Endothelial cell of umbilical vein (primary cell): ENCODE data around the gene METTL21C. TPM values are rescaled to one million over a fixed set of nuclear protein-coding genes. Genes with fewer than 3 reads are reported as not detected.

ENCODE experiments used
- BruUV-seq: library from RNA; stranded (reverse); fragments of 400-500 nt; replicated peaks from 2 replicates; lab custom pipeline; 2021; lab: Mats Ljungman, UMichigan
- CTCF ChIA-PET: fragments of 300-600, 350-600 bp; sonication (Branson Sonifier 250); formaldehyde crosslinking; loops from one replicate; lab custom pipeline; 2021; ENCODE audit warnings: antibody characterized with exemption, inconsistent platforms; lab: Charles Lee
- POLR2A ChIA-PET: fragments of 300-600, 350-600 bp; sonication (Branson Sonifier 250); formaldehyde crosslinking; loops from one replicate; lab custom pipeline; 2021; ENCODE audit warnings: antibody characterized with exemption, inconsistent platforms; lab: Charles Lee
- DNase-seq: peaks from one replicate; pipeline ENCODE4 v3.0.0-alpha.2; 2011; ENCODE audit warnings: low read depth, low spot score
- FAIRE-seq: peaks from 2 replicates; lab custom pipeline; 2011; peaks lifted over from hg19 to GRCh38; lab: Jason Lieb, UNC
- H2AFZ ChIP-seq: 2 replicates; pipeline ENCODE4 v1.6.0; 2012; ENCODE audit warnings: low read depth, low read length, control low read depth, inconsistent platforms
- H3K27ac ChIP-seq: 2 replicates; pipeline ENCODE4 v1.5.1; 2011; ENCODE audit warnings: low read depth, mild to moderate bottlenecking, control low read depth, low read length, moderate library complexity; ENCODE audit not compliant: insufficient read depth
- H3K27me3 ChIP-seq, 2 experiments: 2 replicates each; pipeline versions ENCODE4 v1.6.0 to v1.6.1; 2011; ENCODE audit warnings: low read length in 2 of 2, mixed read lengths in 1 of 2; ENCODE audit not compliant: control insufficient read depth in 2 of 2, insufficient read depth in 2 of 2
- H3K36me3 ChIP-seq, 2 experiments: 2 replicates in 1 of 2; 3 replicates in 1 of 2; pipeline ENCODE4 v1.5.1; 2011; ENCODE audit warnings: low read length in 2 of 2, mild to moderate bottlenecking in 1 of 2, moderate library complexity in 1 of 2; ENCODE audit not compliant: control insufficient read depth in 2 of 2, insufficient read depth in 2 of 2; ENCODE audit errors: extremely low read depth in 1 of 2
- H3K4me1 ChIP-seq: 3 replicates; pipeline ENCODE4 v1.5.1; 2011; ENCODE audit warnings: mild to moderate bottlenecking, low read length; ENCODE audit not compliant: control insufficient read depth, insufficient read depth; ENCODE audit errors: extremely low read depth
- H3K4me2 ChIP-seq: 2 replicates; pipeline ENCODE4 v1.6.1; 2011; ENCODE audit warnings: low read length, control low read depth, mixed read lengths; ENCODE audit not compliant: insufficient read depth
- H3K4me3 ChIP-seq, 3 experiments: fragments of 200-600 bp in 1 of 3; sonication (generic), shearing (Covaris generic) in 1 of 3; replicated peaks in 1 of 3; 2 replicates each; pipeline ENCODE4 v1.5.1; 2011 to 2016; ENCODE audit warnings: control low read depth in 3 of 3, low read length in 3 of 3, mild to moderate bottlenecking in 2 of 3, inconsistent platforms in 1 of 3, low read depth in 1 of 3, moderate library complexity in 1 of 3; ENCODE audit not compliant: insufficient read depth in 1 of 3
- H3K79me2 ChIP-seq: 2 replicates; pipeline ENCODE4 v1.6.0; 2012; ENCODE audit warnings: low read length, inconsistent platforms; ENCODE audit not compliant: control insufficient read depth, insufficient read depth
- H3K9ac ChIP-seq: replicated peaks from 2 replicates; pipeline ENCODE3; 2011; ENCODE audit warnings: low read length, control low read depth; ENCODE audit not compliant: insufficient read depth; ENCODE audit errors: extremely low read depth
- H3K9me1 ChIP-seq: replicated peaks from 3 replicates; pipeline ENCODE4 v1.6.0; 2011; ENCODE audit warnings: mild to moderate bottlenecking, low read length; ENCODE audit not compliant: control insufficient read depth, insufficient read depth; ENCODE audit errors: extremely low read depth
- H3K9me3 ChIP-seq: replicated peaks from 2 replicates; pipeline ENCODE4 v1.5.1; 2012; ENCODE audit warnings: low read length, inconsistent platforms; ENCODE audit not compliant: control insufficient read depth, insufficient read depth
- H4K20me1 ChIP-seq: replicated peaks from 2 replicates; pipeline ENCODE3; 2011; ENCODE audit warnings: mild to moderate bottlenecking, low read length; ENCODE audit not compliant: control insufficient read depth, insufficient read depth; ENCODE audit errors: extremely low read depth
- CTCF ChIP-seq, 2 donors: IDR thresholded peaks; 1 replicate in 1 of 2; 2 replicates in 1 of 2; pipeline ENCODE4 v1.5.1; 2011; ENCODE audit warnings: low read length in 2 of 2, mild to moderate bottlenecking in 2 of 2, moderate library complexity in 2 of 2, control low read depth in 1 of 2, inconsistent platforms in 1 of 2, low read depth in 1 of 2; ENCODE audit not compliant: insufficient read depth in 1 of 2; ENCODE audit errors: extremely low read depth in 1 of 2
- FOS ChIP-seq: IDR thresholded peaks from 2 replicates; pipeline ENCODE4 v1.6.1; 2011; ENCODE audit warnings: mild to moderate bottlenecking, low read length, moderate library complexity, borderline replicate concordance; ENCODE audit not compliant: insufficient read depth
- GATA2 ChIP-seq: IDR thresholded peaks from 2 replicates; pipeline ENCODE4 v1.7.0; 2011; ENCODE audit warnings: low read depth, mild to moderate bottlenecking, moderate library complexity, mixed read lengths, low read length; ENCODE audit not compliant: insufficient read length, insufficient read depth
- JUN ChIP-seq: IDR thresholded peaks from 2 replicates; pipeline ENCODE4 v1.6.1; 2011; ENCODE audit warnings: borderline replicate concordance, low read depth; ENCODE audit not compliant: insufficient read length, insufficient read depth
- MYC ChIP-seq: IDR thresholded peaks from one replicate; pipeline ENCODE4 v1.6.1; 2011; ENCODE audit warnings: mild to moderate bottlenecking, low read depth, low read length
- POLR2A ChIP-seq: IDR thresholded peaks from 2 replicates; pipeline ENCODE4 v1.6.1; 2012; ENCODE audit warnings: low read depth, mild to moderate bottlenecking, control low read depth, low read length
- POLR2AphosphoS5 ChIP-seq: IDR thresholded peaks from 2 replicates; pipeline ENCODE4 v1.6.1; 2012; ENCODE audit warnings: low read depth, mild to moderate bottlenecking, control low read depth, low read length, moderate library complexity; ENCODE audit not compliant: insufficient read depth
- dilution Hi-C: fragments of 300-500 bp; cut with MboI; formaldehyde crosslinking; loops from one replicate; pipeline ENCODE4 v1.15.0; 2019; ENCODE audit warnings: low sequenced_read_pairs; ENCODE audit not compliant: extremely low pct_ligation_motif_present
- intact Hi-C: fragments of 100-400 bp; cut with micrococcal nuclease; formaldehyde crosslinking; loops from one replicate; pipeline ENCODE4 v1.10.0; 2022
- polyA plus RNA-seq, 4 experiments: library from polyadenylated mRNA; depleted of rRNA in 3 of 4; stranded (reverse) in 3 of 4; unstranded in 1 of 4; fragments of >200 nt; gene quantifications; 2 replicates each; pipeline versions ENCODE4 v1.2.1 to v1.2.3, GENCODE V29; 2011 to 2012; ENCODE audit warnings: missing spikeins in 1 of 4
- total RNA-seq: library from RNA; stranded (reverse); gene quantifications from 2 replicates; pipeline ENCODE4 v1.2.3, GENCODE V29; 2021
- TF ChIP-seq, protein P1 (sequence below): IDR thresholded peaks from 2 replicates; pipeline ENCODE4 v1.6.1; 2011; ENCODE audit not compliant: insufficient read depth, insufficient read length

METTL21C gene
- total and polyA plus RNA-seq, 2 donors (not counting 3 experiments of a cell fraction or from before 2014, with no cell fraction given), result not detected

- BruUV-seq, result no TSS peak
- peak; percentile 49 for TF ChIP-seq POLR2AphosphoS5
- no peak for TF ChIP-seq MYC
- peak; percentile 84 for TF ChIP-seq JUN
- TF ChIP-seq FOS, result peak; percentile 69
- no peak for TF ChIP-seq POLR2A
- TF ChIP-seq GATA2, result peak; percentile 81
- TF ChIP-seq, protein P1, sequence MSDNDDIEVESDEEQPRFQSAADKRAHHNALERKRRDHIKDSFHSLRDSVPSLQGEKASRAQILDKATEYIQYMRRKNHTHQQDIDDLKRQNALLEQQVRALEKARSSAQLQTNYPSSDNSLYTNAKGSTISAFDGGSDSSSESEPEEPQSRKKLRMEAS, result no peak
- TF ChIP-seq CTCF (IDR thresholded peaks at IDR 0.05; ENCODE audit: extremely low read depth in 1 of 2, insufficient read depth in 1 of 2, low read depth in 1 of 2, low read length in 2 of 2), result no peak
- Histone ChIP-seq H3K27ac (peak overlapping the region; percentile 59), H3K36me3 (no peaks in the 10 kb centered on the region), H3K4me3 (no peak overlapping the region), H3K79me2 (no peaks in the 10 kb centered on the region), H3K9me1 (no peaks in the 10 kb centered on the region), H3K9me3 (no peaks in the 10 kb centered on the region), H3K9ac (peak overlapping the region; percentile 53), H3K27me3 (no peaks in the 10 kb centered on the region), H2AFZ (peak overlapping the region; percentile 19), H3K4me2 (peak overlapping the region; percentile 76), H4K20me1 (no peaks in the 10 kb centered on the region), H3K4me1 (peaks cover 48% of the 10 kb centered on the region)
- intact Hi-C loops (loop anchor here (1.0 kb wide), 1 partner anchor 111 kb away; the partner anchor contains the start of gene TPP2), dilution Hi-C loops (no loop called here)
- peak; percentile 79 for FAIRE-seq
- DNase-seq, result peak; percentile 93
- CTCF ChIA-PET, result interaction anchor here (0.8 to 2.8 kb wide), 6 partner anchors 12 to 116 kb away, joined by 3 to 19 read pairs (median 4); no protein-coding TSS in a partner anchor
- POLR2A ChIA-PET, result no interaction called here
These were observed 12.6 kb upstream of the METTL21C start for GRCh38 chr13:102707467-102707866.
